Activated T-cell treated with anti-CD3 and anti-CD28 coated beads for 48 hours (primary cell): ENCODE results near the gene EMILIN3.

Experiments
- DNase-seq: peaks from one replicate; pipeline ENCODE4 v3.0.0-alpha.2; 2020; ENCODE audit warnings: low read depth

EMILIN3 gene, protein sequence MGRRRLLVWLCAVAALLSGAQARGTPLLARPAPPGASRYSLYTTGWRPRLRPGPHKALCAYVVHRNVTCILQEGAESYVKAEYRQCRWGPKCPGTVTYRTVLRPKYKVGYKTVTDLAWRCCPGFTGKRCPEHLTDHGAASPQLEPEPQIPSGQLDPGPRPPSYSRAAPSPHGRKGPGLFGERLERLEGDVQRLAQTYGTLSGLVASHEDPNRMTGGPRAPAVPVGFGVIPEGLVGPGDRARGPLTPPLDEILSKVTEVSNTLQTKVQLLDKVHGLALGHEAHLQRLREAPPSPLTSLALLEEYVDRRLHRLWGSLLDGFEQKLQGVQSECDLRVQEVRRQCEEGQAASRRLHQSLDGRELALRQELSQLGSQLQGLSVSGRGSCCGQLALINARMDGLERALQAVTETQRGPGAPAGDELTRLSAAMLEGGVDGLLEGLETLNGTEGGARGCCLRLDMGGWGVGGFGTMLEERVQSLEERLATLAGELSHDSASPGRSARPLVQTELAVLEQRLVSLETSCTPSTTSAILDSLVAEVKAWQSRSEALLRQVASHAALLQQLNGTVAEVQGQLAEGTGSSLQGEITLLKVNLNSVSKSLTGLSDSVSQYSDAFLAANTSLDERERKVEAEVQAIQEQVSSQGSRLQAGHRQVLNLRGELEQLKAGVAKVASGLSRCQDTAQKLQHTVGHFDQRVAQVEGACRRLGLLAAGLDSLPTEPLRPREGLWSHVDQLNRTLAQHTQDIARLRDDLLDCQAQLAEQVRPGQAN

DNA sequence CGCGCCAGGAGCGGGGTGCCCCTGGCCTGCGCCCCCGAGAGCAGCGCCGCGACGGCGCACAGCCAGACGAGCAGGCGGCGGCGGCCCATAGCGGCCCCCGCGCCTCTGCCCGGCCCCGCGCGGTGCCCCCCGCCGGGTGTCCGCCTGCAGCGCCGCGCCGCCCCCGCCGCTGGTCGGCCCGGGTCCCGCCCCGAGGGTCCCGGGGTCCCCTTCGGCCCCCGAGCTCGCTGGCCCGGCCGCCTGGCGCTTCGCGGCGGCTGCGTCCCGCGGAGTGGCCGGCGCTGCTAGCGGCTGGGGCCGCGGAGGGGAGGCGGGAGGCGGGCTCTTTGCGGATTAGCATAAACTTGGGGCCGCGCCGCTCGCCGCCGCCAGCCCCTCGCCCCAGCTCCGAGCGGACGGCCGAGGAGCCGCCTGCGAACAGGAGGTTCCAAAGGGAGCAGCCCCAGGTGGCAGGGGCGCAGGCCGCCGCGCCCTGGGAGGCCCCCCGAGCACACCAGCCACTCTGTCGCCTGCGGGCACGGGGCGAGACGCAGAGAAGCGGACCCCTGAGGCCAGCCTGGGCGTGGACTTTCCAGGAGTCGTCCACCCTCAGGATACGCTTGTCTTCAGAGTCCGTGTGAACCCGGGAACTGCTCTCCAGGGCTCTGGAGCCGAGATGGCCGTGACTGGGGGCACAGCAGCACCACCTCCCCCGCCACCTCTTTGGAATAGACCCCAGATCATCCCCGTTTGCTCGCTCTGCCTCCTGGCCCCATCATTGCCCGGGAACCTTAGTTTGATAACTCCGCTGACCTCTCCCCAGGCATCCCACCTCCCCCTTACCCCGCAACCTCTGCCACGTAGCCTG lies at the start of gene EMILIN3:
TSS of gene EMILIN3 (minus strand) at position 273 of the 847 bp plus-strand sequence. CDS start at position 89, 184 bp downstream.
- DNase-seq, result no peak

DNA sequence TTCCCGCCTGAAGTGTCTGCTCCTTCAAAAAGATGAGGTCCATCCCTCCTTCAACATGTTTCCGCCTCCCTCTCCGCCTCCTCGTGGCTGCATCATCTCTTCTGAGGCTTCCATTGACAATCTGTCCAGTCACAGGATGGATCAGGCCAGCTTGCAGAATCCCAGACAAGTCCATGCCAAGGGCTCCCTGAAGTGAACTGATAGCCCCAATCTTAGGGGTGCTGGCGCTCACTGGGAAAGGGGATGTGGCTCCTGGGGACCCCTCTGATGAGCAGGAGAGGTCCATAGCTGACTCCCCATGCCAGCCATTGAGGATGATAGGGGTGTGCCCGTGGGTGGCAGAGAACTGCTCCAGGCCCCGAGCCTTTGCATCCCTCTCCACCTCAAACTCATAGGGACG lies 48.6 kb upstream of the EMILIN3 start:
- no peak for DNase-seq

DNA sequence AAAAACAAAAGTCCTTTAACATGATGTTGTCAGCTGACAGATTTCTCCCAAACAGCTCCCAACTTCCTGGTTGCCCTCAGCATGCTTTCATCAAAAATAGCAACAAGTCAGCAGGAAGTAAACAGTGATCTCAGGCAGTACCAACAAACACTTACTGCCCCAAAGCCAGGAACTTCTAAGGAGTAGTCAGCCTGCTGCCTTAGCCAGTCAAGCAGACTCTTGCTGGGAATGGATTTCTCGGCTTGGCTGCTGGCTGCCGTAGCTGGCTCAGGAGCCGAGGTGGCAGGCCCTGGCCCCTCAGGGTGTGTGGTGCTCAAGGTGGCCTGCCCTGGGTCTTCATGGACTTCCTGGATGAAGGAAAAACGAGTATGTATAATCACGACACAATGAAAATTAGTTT lies 46.6 kb upstream of the EMILIN3 start:
- DNase-seq, result no peak

DNA sequence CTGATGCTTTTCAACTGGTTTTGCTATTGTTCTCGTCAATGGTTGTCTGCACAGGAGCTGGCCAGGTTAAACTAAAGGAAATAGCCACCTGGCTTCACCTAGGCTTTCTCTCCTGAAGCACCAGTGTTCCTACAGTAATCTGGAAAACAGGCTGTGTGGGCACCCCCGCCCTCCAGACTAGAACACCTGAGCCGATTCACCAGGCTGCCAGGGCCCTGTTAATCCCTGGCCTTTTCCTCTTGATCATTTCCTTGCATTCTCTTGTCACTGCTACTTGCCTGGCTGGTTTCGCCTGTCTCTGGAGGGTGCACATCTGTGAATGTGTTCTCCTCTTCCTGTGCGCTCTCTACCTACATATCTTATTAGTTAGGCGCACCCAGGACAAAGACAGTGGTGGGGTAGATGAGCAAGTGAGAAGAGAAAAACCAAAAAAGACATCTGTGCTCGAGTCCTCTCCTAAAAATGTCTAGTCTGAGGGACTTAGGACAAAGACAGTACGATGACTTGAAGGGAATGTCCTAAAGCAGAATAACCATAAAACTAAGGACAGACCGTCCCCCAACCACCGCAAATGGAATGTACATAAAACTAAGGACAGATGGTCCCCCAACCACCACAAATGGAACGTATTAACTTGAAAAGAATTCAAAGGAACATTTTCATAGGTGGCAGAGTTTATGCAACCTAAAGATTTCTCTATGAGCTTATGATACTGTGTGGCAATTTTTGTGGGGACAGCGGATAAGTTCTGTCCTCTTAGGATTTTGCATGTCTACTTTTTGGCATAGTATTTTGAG lies 45.9 kb upstream of the EMILIN3 start:
- no peak for DNase-seq

DNA sequence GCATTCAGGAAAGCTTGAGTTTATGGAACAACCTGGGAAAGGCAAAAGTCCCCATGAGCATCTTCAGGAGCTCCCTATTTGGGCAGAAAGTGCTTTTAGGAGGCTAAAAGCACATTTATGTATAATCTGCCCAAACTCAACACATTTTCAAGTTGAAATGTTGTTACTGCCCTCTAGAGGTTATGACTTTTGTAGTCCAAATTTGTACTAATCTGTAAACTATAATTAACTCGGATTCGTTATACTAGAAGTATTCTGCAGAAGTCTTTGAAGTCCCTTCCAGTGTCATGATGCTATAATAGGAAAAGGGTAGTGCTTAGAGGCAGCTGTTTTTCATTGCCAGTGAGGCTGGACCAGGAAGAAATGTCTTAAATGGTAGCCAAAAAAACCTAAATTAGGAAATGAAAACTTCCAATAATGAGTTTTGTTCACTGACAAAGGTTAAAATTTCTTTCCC lies 44.8 kb upstream of the EMILIN3 start:
- no peak for DNase-seq

DNA sequence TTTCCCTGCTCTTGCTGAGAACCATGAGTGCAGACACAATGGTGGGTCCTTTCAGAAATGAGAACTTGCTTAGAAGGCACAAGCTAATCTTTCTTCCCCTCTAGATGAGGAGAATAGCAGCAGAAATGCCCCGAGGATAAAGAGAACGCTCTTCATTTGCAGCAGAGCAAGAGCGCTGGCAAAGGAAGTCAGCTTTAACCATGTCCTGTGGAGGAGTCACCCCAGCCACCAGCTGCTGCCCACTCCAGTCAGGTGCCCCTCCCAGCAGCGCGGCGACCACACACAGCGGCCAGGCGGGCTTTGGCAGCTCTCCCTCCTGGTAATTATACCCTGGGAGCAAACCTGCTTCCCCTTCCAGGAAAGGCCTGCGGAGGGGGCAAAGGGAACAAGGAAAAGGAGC lies 42.4 kb upstream of the EMILIN3 start:
- DNase-seq, result no peak

DNA sequence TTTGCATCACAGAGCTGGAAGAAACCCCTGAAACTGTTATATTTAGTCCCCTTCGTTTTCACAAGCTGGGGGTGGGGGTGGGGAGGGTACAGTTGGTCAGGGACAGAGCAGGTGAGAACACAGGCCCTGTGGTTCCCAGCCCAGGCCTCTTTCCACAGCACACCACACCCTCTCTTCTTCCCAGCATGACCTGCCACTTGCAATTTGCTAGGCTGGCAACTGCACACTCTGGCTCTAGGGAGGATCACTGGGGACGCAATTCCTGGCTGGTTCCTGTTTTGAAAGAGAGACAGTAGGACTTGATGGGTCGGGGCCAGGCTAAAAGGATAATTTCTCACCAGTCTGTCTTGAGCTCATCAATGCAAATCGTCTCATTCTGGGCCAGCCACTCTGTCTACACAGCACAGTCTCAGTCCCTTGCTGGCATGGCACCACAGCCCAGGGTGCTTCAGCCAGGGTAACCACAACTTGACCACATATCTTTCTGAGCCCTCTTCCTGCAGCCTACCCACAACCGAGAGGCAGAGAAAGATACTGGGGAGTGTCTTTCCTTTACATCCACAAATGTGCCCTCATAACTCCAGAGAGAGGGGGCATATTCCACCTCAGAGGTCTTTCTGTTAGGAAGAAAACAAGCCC lies 41.7 kb upstream of the EMILIN3 start:
- no peak for DNase-seq

DNA sequence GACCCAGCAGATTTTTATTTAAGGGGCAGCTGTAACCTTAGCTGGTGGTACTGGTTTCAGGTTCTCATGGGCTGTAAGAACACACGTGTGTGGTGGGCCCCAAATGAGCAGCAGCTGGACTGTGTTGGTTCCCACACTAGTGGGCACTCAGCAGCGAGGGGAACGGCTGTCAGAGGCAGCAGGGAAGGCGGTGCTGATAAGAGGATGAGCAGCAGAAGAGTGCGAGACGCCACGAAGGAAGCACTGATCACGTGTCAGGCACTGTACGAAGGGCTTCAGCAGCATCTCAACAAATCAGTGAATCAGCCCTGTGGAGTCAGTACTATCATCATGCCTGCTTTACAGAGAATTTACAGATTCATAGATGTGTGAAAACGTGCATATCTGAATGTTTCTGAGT lies 41.0 kb upstream of the EMILIN3 start:
- no peak for DNase-seq

DNA sequence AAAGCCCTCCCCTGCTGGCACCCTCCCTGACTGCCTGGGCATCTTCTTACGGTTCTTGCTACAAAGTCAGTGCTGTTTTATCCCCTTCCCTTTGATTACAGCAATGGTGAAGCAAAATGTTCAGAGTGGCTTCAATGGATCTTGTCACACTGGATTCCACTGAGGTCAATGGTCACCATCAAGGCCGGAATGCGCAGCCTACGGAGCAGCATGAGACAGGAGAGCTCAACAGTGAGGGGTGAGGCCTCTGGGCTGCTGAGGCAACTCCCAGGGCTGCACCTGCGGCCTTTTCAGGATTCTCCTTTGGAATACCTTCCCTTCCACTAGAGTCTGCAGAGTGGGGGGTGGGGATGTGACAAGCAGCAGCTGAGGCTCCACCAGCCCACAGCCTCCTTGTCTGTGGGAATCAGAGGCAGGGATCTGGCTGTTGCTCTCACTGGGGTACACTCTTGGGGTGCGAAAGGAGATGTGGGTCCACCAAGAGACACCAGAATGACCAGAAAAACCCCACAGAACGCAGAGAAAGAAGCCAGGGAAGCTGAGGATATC lies 40.4 kb upstream of the EMILIN3 start:
- DNase-seq, result no peak

DNA sequence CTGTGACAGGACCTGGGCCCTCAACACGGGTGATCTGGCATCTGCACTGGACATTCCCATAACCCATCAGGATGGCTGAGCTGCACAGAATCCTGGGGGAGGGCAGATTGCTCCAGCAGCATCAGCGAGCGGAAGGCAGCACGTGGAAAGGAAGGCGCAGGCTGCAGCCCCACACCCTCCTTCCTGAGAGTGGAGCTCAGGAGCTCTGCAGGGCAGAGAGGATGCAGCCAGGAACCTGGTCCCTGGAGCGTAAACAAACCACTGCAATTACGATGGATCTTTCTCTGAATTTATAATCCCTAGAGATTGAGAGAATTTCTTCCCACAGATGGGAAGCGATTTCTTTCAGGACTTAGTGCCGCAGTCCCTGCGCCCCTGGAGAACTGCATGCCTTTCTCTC lies 39.7 kb upstream of the EMILIN3 start:
- DNase-seq, result no peak

DNA sequence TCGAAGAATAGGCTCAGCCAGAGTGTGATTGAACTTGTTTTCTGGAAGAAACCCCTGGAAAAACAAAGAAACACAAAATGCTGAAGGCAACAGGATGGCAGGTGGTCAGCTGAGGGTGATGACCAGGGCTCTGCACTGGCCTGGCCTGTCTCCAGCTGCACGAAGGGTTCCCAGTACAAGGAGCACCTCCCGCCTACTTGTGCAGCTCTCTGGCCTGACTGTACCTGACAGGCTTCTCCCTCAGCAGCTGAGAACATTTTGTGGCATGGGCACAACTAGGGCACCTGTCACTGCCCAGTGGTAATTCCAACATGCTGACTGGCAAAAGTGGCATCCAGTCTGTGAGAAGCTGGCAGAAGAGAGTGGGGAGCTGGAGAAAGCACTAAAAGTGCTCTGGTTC lies 38.8 kb upstream of the EMILIN3 start:
- DNase-seq, result no peak

DNA sequence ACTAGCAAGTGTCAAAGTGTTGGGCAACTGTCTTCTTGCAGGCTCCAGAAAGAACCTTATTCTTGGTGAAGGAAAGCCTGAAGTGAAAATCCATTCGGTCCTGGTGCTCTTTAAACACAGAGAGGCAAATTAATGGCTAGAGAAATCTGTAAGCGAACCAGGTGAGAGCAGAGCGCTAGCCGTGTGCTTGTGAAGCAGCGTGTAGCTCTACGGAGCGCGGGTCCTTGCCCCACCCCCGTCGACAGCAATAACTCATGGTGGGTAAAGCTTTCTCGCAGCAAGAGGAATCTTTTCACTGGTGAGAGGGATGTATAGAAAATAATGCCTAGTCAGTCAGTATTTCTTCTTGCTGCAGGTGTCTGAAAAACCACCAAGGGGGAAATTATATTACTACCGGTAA lies 37.0 kb upstream of the EMILIN3 start:
- DNase-seq, result no peak

DNA sequence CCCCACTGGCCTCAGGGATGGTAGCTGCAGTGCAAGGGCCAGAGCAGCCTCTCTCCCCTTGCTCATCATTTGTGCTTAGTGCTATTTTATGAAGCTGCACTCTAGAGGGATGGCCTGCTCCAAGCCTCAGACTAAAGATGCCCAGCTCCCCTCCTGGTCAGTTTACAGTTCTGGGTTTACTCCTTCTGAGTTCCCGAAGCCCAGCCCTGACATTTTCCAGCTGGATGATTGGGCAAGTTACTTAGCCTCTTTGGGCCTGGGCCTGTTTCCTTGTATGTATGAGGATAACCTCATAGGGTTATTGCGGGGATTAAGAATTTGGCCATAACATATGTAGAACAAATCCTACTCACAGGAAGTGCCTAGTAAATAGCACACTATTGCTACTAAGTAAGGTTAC lies 31.8 kb upstream of the EMILIN3 start:
- DNase-seq, result no peak

DNA sequence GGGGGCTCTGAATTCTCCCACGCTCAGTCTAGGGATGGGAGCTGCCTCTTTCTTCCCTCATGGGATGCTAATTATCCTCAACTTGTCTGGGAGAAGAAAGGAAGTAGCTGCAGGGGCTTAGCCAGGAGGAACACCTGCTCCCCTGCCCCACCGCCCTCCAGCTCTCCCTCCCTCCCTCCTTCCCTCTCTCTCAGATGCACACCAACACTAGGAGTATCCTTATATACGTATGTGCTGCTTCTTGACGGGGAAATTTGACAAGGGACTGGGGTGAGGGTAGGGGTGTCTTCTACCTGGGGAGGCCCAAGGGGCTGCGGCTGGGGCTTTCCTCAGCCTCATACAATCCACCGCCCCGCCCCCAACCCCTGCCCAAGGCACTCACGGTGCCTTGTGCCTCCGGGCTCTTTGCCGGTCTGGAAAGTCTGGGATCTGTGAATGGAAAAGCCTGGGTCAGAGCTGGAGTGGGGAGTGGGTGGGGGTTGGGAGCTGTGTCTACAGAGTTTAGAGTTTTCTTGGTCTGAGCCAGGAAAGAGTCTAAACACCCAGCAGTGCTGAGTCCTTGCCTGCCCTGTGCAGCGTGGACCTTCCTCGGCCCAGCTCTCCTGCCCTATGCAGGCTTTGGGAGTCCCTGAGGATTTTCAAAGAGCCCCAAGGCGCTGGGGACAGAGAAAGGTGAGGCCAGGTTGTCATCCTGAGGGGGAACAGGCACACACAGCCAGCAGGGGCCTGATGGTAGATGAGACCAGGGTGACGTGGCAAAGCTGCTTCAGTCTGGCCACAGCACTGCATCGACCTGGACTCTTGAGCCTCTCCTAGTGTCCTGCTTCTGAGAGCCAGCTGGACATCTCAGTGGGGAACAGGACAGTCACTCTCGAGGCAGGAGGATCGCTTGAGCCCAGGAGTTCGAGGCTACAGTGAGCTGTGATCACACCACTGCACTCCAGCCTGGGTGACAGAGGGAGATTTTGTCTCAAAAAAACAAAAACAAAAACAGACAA lies 29.3 kb upstream of the EMILIN3 start:
- DNase-seq, result no peak

DNA sequence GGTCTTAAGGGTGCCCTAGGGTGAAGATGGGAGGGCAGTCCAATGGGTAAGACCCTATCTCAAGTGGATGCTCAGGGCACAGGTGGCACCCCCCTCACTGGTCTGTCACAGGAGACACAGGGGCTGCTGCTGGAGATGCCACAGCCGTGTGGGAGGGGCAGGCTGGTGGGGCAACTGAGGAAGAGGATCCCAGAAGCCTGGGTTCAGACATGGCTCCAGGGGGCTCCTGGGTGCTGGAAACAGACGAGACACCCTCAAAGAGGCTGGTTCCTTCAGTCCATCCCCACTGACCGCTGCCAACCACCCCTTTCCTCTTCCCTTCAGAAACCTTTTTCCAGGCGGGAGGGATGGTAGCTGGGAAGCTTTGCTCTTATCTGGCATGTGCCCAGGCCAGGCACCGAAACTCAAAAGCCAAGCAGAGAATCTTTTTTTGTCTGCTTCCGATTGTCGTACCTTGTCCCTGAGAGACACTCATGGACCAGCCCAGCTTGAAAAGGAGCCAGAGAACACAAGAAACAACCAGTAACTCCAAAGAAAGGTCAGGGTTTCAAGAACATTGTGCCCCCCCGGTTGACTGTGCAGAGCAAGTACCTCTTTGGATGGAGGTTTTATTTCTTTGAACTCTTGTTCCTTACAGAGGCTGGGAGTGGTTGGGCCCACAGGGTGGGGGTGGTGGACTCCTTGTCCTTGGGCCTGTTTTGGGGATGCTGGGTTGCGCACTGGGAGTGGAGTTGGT lies 28.5 kb upstream of the EMILIN3 start:
- DNase-seq, result no peak

DNA sequence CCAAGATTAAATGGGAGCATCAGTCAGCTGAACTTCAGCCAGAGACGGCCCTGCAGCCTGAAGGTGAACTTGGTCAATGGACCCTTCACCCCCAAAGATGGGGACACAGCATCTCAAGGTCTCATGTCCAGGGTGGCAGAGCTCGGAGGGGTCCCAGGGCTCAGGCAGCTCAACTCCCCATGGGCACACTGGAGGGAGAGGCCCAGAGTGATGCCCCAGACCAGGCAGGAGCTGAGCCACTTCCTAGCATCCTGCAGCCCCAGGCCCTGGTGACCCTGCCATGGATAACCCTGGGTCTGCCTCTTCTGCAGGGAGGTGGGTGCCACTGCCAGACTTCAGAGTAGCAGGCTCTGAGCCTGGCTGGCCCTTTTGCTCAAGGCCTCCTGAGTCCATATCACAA lies 27.5 kb upstream of the EMILIN3 start:
- DNase-seq, result no peak

DNA sequence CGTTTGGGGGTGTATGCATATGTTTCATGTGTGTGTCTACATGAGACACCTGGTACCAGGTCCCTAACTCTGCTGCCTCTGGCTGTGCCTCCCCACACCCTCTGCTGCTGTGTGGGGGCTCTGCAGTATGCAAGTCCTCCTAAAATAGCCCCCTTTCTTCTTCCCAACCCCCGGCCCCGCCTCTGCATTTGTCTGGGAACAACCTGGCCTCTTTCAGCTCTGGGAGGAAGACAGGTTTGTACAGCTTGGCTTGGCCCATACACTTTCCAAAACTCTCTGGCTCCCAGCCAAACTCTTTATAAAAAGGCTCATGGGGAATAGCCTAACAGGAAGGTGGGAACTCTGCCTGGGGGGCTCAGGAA lies 27.1 kb upstream of the EMILIN3 start:
- no peak for DNase-seq

DNA sequence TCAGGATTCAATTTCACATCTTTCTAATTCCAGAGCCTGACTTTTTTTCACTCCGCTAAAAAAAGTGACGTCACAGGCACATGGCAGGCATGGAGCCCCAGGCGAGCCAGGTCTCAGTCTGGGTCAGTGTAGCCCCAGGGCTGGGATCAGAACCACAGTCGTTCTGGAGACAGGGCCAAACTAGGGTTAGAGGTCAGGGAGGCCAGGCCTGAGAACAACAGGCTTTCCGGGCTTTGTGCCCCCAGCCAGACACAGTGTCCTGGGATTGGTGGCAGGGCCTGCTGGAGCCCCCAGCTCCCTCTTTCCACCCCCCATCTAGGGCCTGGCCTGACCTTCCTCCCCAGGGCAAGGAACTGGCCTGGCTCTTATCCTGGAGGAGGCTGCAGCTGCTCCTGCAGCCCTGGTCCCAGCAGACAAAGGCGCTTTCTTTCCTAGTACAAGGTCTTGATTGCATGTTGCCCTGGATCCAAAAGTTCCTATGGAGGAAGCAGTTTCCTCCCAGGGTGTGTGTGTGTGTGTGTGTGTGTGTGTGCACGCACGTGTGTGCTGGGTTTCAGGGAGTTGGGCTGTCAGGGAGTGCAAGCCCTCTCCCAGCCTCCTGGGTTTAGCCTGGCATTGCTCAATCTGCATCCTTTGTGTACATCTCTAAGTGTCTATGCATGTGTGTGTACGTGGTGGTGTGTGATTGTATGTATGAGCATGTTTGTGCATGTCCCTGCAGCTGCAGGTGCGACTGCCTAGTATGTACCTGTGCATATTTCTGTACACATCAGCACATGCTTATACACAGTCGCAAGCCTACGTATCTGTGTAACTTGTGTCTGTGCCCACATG lies 26.5 kb upstream of the EMILIN3 start:
- DNase-seq, result no peak
